Aorta (tissue), 5 donors: ENCODE measurements around the gene UBR2. TPM values are rescaled to one million over a fixed set of nuclear protein-coding genes. Genes with fewer than 3 reads are reported as not detected.
"Not testable (repeated sequence)": the region's sequence is repeated elsewhere in the genome, so short reads cannot be mapped to it uniquely, and the experiment has no call there.

Experiments used
- ATAC-seq: fragments of 200-7000 bp; cut with Tn5 transposase; one replicate; pipeline ENCODE4 v1.9.1; 2022; ENCODE audit warnings: moderate library complexity; ENCODE audit not compliant: low FRiP score
- DNase-seq, 2 donors: peaks; one replicate each; pipeline ENCODE4 v3.0.0-alpha.2; 2020
- H3K27ac ChIP-seq, 2 donors: one replicate each; pipeline ENCODE4 v1.5.1; 2013; ENCODE audit warnings: low read length in 2 of 2, mild to moderate bottlenecking in 2 of 2, moderate library complexity in 2 of 2, control low read depth in 1 of 2, inconsistent platforms in 1 of 2, low read depth in 1 of 2
- H3K27me3 ChIP-seq, 2 donors: one replicate each; pipeline ENCODE4 v1.6.1; 2013; ENCODE audit warnings: control low read depth in 1 of 2, low read length in 1 of 2, mild to moderate bottlenecking in 1 of 2, moderate library complexity in 1 of 2; ENCODE audit not compliant: insufficient read depth in 2 of 2, control insufficient read depth in 1 of 2
- H3K36me3 ChIP-seq, 2 donors: one replicate each; pipeline ENCODE4 v1.6.1; 2013; ENCODE audit warnings: control low read depth in 1 of 2, low read length in 1 of 2, mild to moderate bottlenecking in 1 of 2; ENCODE audit not compliant: insufficient read depth in 2 of 2, control insufficient read depth in 1 of 2
- H3K4me1 ChIP-seq, 2 donors: one replicate each; pipeline ENCODE4 v1.6.1; 2013; ENCODE audit warnings: low read length in 2 of 2, control low read depth in 1 of 2, mild to moderate bottlenecking in 1 of 2, moderate library complexity in 1 of 2; ENCODE audit not compliant: insufficient read depth in 2 of 2, control insufficient read depth in 1 of 2
- H3K4me3 ChIP-seq, 2 donors: one replicate each; pipeline ENCODE4 v1.5.1; 2013; ENCODE audit warnings: low read length in 2 of 2, control low read depth in 1 of 2, mild to moderate bottlenecking in 1 of 2
- H3K9me3 ChIP-seq: one replicate; pipeline ENCODE4 v1.6.1; 2013; ENCODE audit warnings: mild to moderate bottlenecking, low read length; ENCODE audit not compliant: control insufficient read depth
- WGBS, 2 donors: extraction: QIAGEN DNeasy Blood & Tissue Kit; methylation state at CpG; one replicate each; pipeline ENCODE4 v1.1.7; 2013; 5-methylcytosine and 5-hydroxymethylcytosine counted together
- intact Hi-C, 2 donors: fragments of 100-400 bp; cut with DNase I; formaldehyde crosslinking; loops; one replicate each; pipeline versions ENCODE4 v1.14.2 to v1.15.0; 2022
- polyA plus RNA-seq, 2 donors: library from polyadenylated mRNA; stranded (reverse); fragments of 200-250 nt; gene quantifications; one replicate each; pipeline ENCODE4 v1.2.3, GENCODE V29; 2013
- total RNA-seq, 2 donors: library from RNA; stranded (reverse); fragmentation: NEBNext Ultra II Directional; extraction: Animal tissue kit (Norgen Biotek cat#: 25700); gene quantifications; one replicate each; pipeline ENCODE4 v1.2.1, GENCODE V29; 2021
- donor health status: healthy with polysubstance abuse.
- donor health status: Bipolar disorder and iron deficiency.
- donor health status: DM: no; HTN: no; CAD: no.
- donor health status: DM: no; HTN: no; CAD: no.
- donor health status: DM: yes; HTN: yes; CAD: no.

The UBR2 gene
- total and polyA plus RNA-seq, 4 donors, result 6.5 to 38.8 (median 22.4) TPM

GRCh38 chr6:42726485-42727086 lies 162.8 kb downstream of the UBR2 start:
- H3K36me3 ChIP-seq, result no peaks in the 10 kb centered on the region
- intact Hi-C loops, result loop anchor here (1.0 to 5.0 kb wide), 4 partner anchors 34 to 151 kb away; partner anchors contain the start of gene RPL7L1 (in 2 of the 2)
- no peaks in the 10 kb centered on the region for H3K27me3 ChIP-seq
- H3K27ac ChIP-seq, result peak overlapping the region; percentile 14 to 39
- DNase-seq (peak; percentile 79 to 81), ATAC-seq (peak; percentile 96)
- 1 to 2% methylated on average over 14 of the region's 14 CpGs for WGBS, 2 donors
- H3K4me3 ChIP-seq, result peak overlapping the region; percentile 38 to 72
- peaks cover 0 to 4% of the 10 kb centered on the region in 2 donors for H3K4me1 ChIP-seq
- no peaks in the 10 kb centered on the region for H3K9me3 ChIP-seq

GRCh38 chr6:42727087-42727611 lies 163.3 kb downstream of the UBR2 start:
- Histone ChIP-seq H3K4me3 (peak overlapping the region; percentile 38 to 72), H3K27ac (peak overlapping the region in 1 of 2 donors; percentile 39), H3K36me3 (no peaks in the 10 kb centered on the region), H3K27me3 (no peaks in the 10 kb centered on the region), H3K9me3 (no peaks in the 10 kb centered on the region), H3K4me1 (peaks cover 0 to 4% of the 10 kb centered on the region in 2 donors)
- ATAC-seq (peak; percentile 75), DNase-seq (peak; percentile 61 to 81)
- intact Hi-C loops, result loop anchor here (2.0 to 5.0 kb wide), 3 partner anchors 35 to 150 kb away; partner anchors contain the start of gene RPL7L1 (in 2 of the 2)
- WGBS, 2 donors, result 8 to 10% methylated on average over 52 of the region's 52 CpGs

- intact Hi-C loops, result loop anchor here (2.0 to 5.0 kb wide), 3 partner anchors 35 to 150 kb away; partner anchors contain the start of gene RPL7L1 (in 2 of the 2)
- peak; percentile 39 for ATAC-seq
These were observed 163.8 kb downstream of the UBR2 start for GRCh38 chr6:42727627-42728026.

GRCh38 chr6:42729731-42730130 lies 165.9 kb downstream of the UBR2 start:
- intact Hi-C loops, result loop anchor here (5.0 kb wide), 2 partner anchors 37 to 148 kb away; partner anchors contain the start of gene RPL7L1 (in 2 of the 2)
- DNase-seq, result no peak
- 25 to 64% methylated on average over 2 to 3 of the region's 3 CpGs for WGBS, 2 donors

More at GRCh38 chr6:42727627-42728026, 163.8 kb downstream of the UBR2 start:
- Histone ChIP-seq H3K36me3 (no peaks in the 10 kb centered on the region), H3K9me3 (no peaks in the 10 kb centered on the region), H3K27ac (no peak overlapping the region), H3K4me3 (no peak overlapping the region), H3K27me3 (no peaks in the 10 kb centered on the region), H3K4me1 (peaks cover 0 to 4% of the 10 kb centered on the region in 2 donors)
- WGBS, 2 donors, result 62 to 67% methylated on average over 22 of the region's 22 CpGs
- DNase-seq, result no peak

GRCh38 chr6:42733867-42734481 lies 170.1 kb downstream of the UBR2 start:
- H3K9me3 ChIP-seq, H3K36me3 ChIP-seq, intact Hi-C loops, H3K27ac ChIP-seq, H3K4me1 ChIP-seq, DNase-seq, H3K27me3 ChIP-seq, H3K4me3 ChIP-seq, ATAC-seq: not testable (repeated sequence)
- 71 to 72% methylated on average over 13 of the region's 13 CpGs for WGBS, 2 donors

More at GRCh38 chr6:42729731-42730130, 165.9 kb downstream of the UBR2 start:
- Histone ChIP-seq H3K27me3 (no peaks in the 10 kb centered on the region), H3K27ac (no peak overlapping the region), H3K9me3 (no peaks in the 10 kb centered on the region), H3K36me3 (no peaks in the 10 kb centered on the region), H3K4me3 (no peak overlapping the region), H3K4me1 (peaks cover 0 to 4% of the 10 kb centered on the region in 2 donors)
- ATAC-seq, result no peak

- Histone ChIP-seq H3K9me3 (no peaks in the 10 kb centered on the region), H3K4me1 (no peaks in the 10 kb centered on the region), H3K27ac (no peak overlapping the region), H3K27me3 (no peaks in the 10 kb centered on the region), H3K4me3 (no peak overlapping the region), H3K36me3 (no peaks in the 10 kb centered on the region)
- no peak for ATAC-seq
- intact Hi-C loops, result no loop called here
- DNase-seq, result no peak
- 90 to 95% methylated on average over 3 of the region's 3 CpGs for WGBS, 2 donors
These were observed 172.1 kb downstream of the UBR2 start for GRCh38 chr6:42735976-42736375.

- Histone ChIP-seq H3K4me1 (peaks cover 0 to 3% of the 10 kb centered on the region in 2 donors), H3K36me3 (no peaks in the 10 kb centered on the region), H3K27ac (no peak overlapping the region), H3K27me3 (no peaks in the 10 kb centered on the region), H3K9me3 (no peaks in the 10 kb centered on the region), H3K4me3 (no peak overlapping the region)
- WGBS, 2 donors, result 52 to 61% methylated on average over 3 of the region's 3 CpGs
- ATAC-seq (no peak), DNase-seq (no peak)
- intact Hi-C loops, result no loop called here
These were observed 176.9 kb downstream of the UBR2 start for GRCh38 chr6:42740725-42741124.

- no peaks in the 10 kb centered on the region for H3K27me3 ChIP-seq
- intact Hi-C loops, result no loop called here
- no peaks in the 10 kb centered on the region for H3K36me3 ChIP-seq
- 60 to 67% methylated on average over 5 of the region's 5 CpGs for WGBS, 2 donors
- no peak overlapping the region for H3K27ac ChIP-seq
- no peaks in the 10 kb centered on the region for H3K9me3 ChIP-seq
- ATAC-seq, result no peak
- DNase-seq, result peak in 1 of 2 donors; percentile 22
- H3K4me1 ChIP-seq, result peaks cover 0 to 3% of the 10 kb centered on the region in 2 donors
- no peak overlapping the region for H3K4me3 ChIP-seq
These were observed 178.5 kb downstream of the UBR2 start for GRCh38 chr6:42742116-42742894.
